HepG2 (cell line): Measurements from ENCODE around the gene CKS2. TPM values are rescaled to one million over a fixed set of nuclear protein-coding genes. Genes with fewer than 3 reads are reported as not detected.

ENCODE experiments used
- ARNTL ChIP-seq: sonication (generic); formaldehyde crosslinking; IDR thresholded peaks from 2 replicates; pipeline ENCODE4 v1.4.0; 2020; ENCODE audit warnings: mild to moderate bottlenecking, missing genetic modification reagents
- CAMTA2 ChIP-seq: sonication (generic); formaldehyde crosslinking; IDR thresholded peaks from 2 replicates; pipeline ENCODE4 v1.4.0; 2020; ENCODE audit warnings: mild to moderate bottlenecking, missing genetic modification reagents, borderline replicate concordance
- CBX2 ChIP-seq, 2 experiments: fragments of 200-600 bp in 1 of 2; sonication (generic); formaldehyde crosslinking in 1 of 2; IDR thresholded peaks; 2 replicates each; pipeline versions ENCODE4 v1.7.0 to v1.8.1; 2018 to 2022; ENCODE audit warnings: low read depth in 2 of 2, low read length in 1 of 2, mild to moderate bottlenecking in 1 of 2, missing genetic modification reagents in 1 of 2
- ELF4 ChIP-seq: sonication (generic); formaldehyde crosslinking; IDR thresholded peaks from 2 replicates; pipeline ENCODE4 v1.5.0; 2020; ENCODE audit warnings: missing genetic modification reagents, mild to moderate bottlenecking, moderate library complexity, borderline replicate concordance
- FOXP1 ChIP-seq, 2 experiments: fragments of 450-650 bp in 1 of 2; IDR thresholded peaks; 2 replicates each; pipeline ENCODE4 v1.6.1; 2017 to 2018; ENCODE audit warnings: antibody characterized with exemption in 1 of 2
- GLI4 ChIP-seq: sonication (generic); formaldehyde crosslinking; IDR thresholded peaks from 2 replicates; pipeline ENCODE4 v1.5.1; 2020; ENCODE audit warnings: missing genetic modification reagents, mild to moderate bottlenecking, moderate library complexity, borderline replicate concordance
- JARID2 ChIP-seq: sonication (generic); formaldehyde crosslinking; IDR thresholded peaks from 2 replicates; pipeline ENCODE4 v1.8.1; 2023; ENCODE audit warnings: missing genetic modification reagents, inconsistent platforms; ENCODE audit not compliant: insufficient replicate concordance
- KLF11 ChIP-seq: IDR thresholded peaks from 2 replicates; pipeline ENCODE4 v1.6.1; 2016; ENCODE audit warnings: missing compliant biosample characterization
- MEF2D ChIP-seq: sonication (generic); formaldehyde crosslinking; IDR thresholded peaks from 2 replicates; pipeline ENCODE4 v1.5.1; 2020; ENCODE audit warnings: mild to moderate bottlenecking, missing genetic modification reagents
- MIER2 ChIP-seq: IDR thresholded peaks from 2 replicates; pipeline ENCODE4 v1.6.1; 2016; ENCODE audit warnings: missing biosample characterization, missing genetic modification reagents
- MLLT10 ChIP-seq: sonication (generic); formaldehyde crosslinking; IDR thresholded peaks from 2 replicates; pipeline ENCODE4 v1.4.0; 2020; ENCODE audit warnings: missing genetic modification reagents
- MXD4 ChIP-seq: IDR thresholded peaks from 2 replicates; pipeline ENCODE4 v1.6.1; 2016; ENCODE audit warnings: mild to moderate bottlenecking, missing biosample characterization, missing genetic modification reagents
- NCOA5 ChIP-seq: sonication (generic); formaldehyde crosslinking; IDR thresholded peaks from 2 replicates; pipeline ENCODE4 v1.4.0; 2020; ENCODE audit warnings: missing genetic modification reagents
- NKX3-1 ChIP-seq: sonication (generic); formaldehyde crosslinking; IDR thresholded peaks from 2 replicates; pipeline ENCODE4 v1.5.0; 2020; ENCODE audit warnings: missing genetic modification reagents
- PCBP1 ChIP-seq: fragments of 200-400 bp; formaldehyde crosslinking; IDR thresholded peaks from 2 replicates; pipeline ENCODE4 v1.6.1; 2017; ENCODE audit warnings: mild to moderate bottlenecking, low read depth, low read length, borderline replicate concordance
- SOX6 ChIP-seq, 2 experiments: fragments of 450-650 bp in 1 of 2; sonication (generic) in 1 of 2; formaldehyde crosslinking in 1 of 2; IDR thresholded peaks; 2 replicates each; pipeline versions ENCODE4 v1.4.0 to v1.6.1; 2017 to 2020; ENCODE audit warnings: antibody characterized with exemption in 1 of 2, mild to moderate bottlenecking in 1 of 2, missing genetic modification reagents in 1 of 2
- ZNF264 ChIP-seq: sonication (generic); formaldehyde crosslinking; IDR thresholded peaks from 2 replicates; pipeline ENCODE4 v1.4.0; 2020; ENCODE audit warnings: missing genetic modification reagents
- ZNF839 ChIP-seq: sonication (generic); formaldehyde crosslinking; IDR thresholded peaks from 2 replicates; pipeline ENCODE4 v1.4.0; 2020; ENCODE audit warnings: missing genetic modification reagents, mild to moderate bottlenecking, borderline replicate concordance
- polyA plus RNA-seq, 8 experiments: library from polyadenylated mRNA; depleted of rRNA in 3 of 8; stranded (reverse) in 7 of 8; unstranded in 1 of 8; fragments of >200 nt; fragmentation: Illumina TruSeq in 4 of 8; extraction: Trizol in 4 of 8; gene quantifications; 2 replicates each; pipeline versions ENCODE4 v1.2.1 to v1.2.3, GENCODE V29; 2011 to 2016; ENCODE audit warnings: low read depth in 4 of 8, missing spikeins in 1 of 8, mixed read lengths in 1 of 8; ENCODE audit not compliant: insufficient read depth in 1 of 8
- total RNA-seq, 5 experiments: library from RNA; depleted of rRNA; stranded (reverse); fragments of >200 nt; fragmentation: Illumina TruSeq; extraction: Trizol; gene quantifications; 2 replicates each; pipeline ENCODE4 v1.2.3, GENCODE V29; 2016; ENCODE audit warnings: low read depth in 1 of 5
- TF ChIP-seq, protein P1 (sequence below): conservative IDR thresholded peaks from 2 replicates; pipeline ENCODE4 v1.6.1; 2018; ENCODE audit warnings: missing genetic modification reagents
- TF ChIP-seq, protein P2 (sequence below): sonication (generic); formaldehyde crosslinking; IDR thresholded peaks from 2 replicates; pipeline ENCODE4 v1.9.0; 2022; ENCODE audit warnings: low read depth, missing genetic modification reagents
- TF ChIP-seq, protein P3 (sequence below): sonication (generic); formaldehyde crosslinking; IDR thresholded peaks from 2 replicates; pipeline ENCODE4 v1.4.0; 2020; ENCODE audit warnings: missing genetic modification reagents
- TF ChIP-seq, protein P4 (sequence below): sonication (generic); formaldehyde crosslinking; conservative IDR thresholded peaks from 2 replicates; pipeline ENCODE4 v1.4.0; 2020; ENCODE audit warnings: missing genetic modification reagents
- TF ChIP-seq, protein P5 (sequence below): sonication (generic); formaldehyde crosslinking; IDR thresholded peaks from 2 replicates; pipeline ENCODE4 v1.4.0; 2020; ENCODE audit warnings: missing genetic modification reagents, low read depth, mild to moderate bottlenecking, borderline replicate concordance

Gene CKS2
- total and polyA plus RNA-seq, 2 of the 13 experiments (the other 11 are each of a cell fraction or from before 2014, with no cell fraction given): 251 to 317 TPM

DNA sequence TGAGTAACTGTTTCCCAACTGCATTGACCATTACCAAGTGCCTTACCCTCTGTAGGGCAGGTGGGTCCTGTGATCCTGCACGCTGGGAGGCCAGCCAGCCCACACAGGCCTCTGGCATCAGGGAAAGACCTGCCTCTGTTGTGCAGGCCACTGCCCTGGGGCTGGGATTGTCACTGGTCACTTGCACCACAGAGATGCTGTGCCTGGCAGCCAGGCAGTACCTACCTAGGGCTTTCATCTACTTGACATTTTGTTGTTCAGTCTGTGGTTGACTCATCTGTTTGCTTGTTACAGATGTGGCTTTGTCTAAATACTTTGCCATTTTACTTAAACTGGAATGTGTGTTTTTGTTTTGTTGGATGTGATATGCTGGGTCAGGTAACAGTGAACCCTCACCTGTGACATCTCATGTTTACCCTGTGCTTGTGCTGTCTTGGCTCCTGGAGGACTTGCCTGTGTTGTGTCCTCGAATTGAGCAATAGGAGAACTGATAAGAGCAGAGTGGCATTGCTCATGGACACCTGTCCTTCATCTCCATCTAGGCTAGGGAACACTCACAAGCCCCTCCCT lies 40.1 kb downstream of the CKS2 start (continued):
- TF ChIP-seq, protein P1, sequence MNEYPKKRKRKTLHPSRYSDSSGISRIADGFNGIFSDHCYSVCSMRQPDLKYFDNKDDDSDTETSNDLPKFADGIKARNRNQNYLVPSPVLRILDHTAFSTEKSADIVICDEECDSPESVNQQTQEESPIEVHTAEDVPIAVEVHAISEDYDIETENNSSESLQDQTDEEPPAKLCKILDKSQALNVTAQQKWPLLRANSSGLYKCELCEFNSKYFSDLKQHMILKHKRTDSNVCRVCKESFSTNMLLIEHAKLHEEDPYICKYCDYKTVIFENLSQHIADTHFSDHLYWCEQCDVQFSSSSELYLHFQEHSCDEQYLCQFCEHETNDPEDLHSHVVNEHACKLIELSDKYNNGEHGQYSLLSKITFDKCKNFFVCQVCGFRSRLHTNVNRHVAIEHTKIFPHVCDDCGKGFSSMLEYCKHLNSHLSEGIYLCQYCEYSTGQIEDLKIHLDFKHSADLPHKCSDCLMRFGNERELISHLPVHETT: no peak
- TF ChIP-seq ARNTL (peak; percentile 63), FOXP1 (IDR thresholded peaks at IDR 0.05) (peak; percentile 98), FOXP1 (CRISPR knock-in tag; IDR thresholded peaks at IDR 0.05) (peak; percentile 99), NCOA5 (CRISPR knock-in tag) (no peak), ZNF264 (CRISPR knock-in tag) (0 out of 2 replicates have a peak, but pooled peaks have one; percentile 23), MIER2 (CRISPR knock-in tag) (0 out of 2 replicates have a peak, but pooled peaks have one; percentile 13), JARID2 (CRISPR knock-in tag) (no peak), KLF11 (CRISPR knock-in tag) (no peak), NKX3-1 (CRISPR knock-in tag) (no peak), PCBP1 (no peak), ZNF839 (no peak), MEF2D (CRISPR knock-in tag) (peak; percentile 85), SOX6 (IDR thresholded peaks at IDR 0.05) (no peak), SOX6 (CRISPR knock-in tag; IDR thresholded peaks at IDR 0.05) (peak; percentile 99), GLI4 (CRISPR knock-in tag) (no peak), CAMTA2 (CRISPR knock-in tag) (no peak), MXD4 (no peak), CBX2 (IDR thresholded peaks at IDR 0.05; ENCODE audit: low read depth, low read length) (no peak), CBX2 (CRISPR knock-in tag; IDR thresholded peaks at IDR 0.05; ENCODE audit: low read depth) (no peak), ELF4 (CRISPR knock-in tag) (no peak), MLLT10 (CRISPR knock-in tag) (no peak)
- TF ChIP-seq, protein P2, sequence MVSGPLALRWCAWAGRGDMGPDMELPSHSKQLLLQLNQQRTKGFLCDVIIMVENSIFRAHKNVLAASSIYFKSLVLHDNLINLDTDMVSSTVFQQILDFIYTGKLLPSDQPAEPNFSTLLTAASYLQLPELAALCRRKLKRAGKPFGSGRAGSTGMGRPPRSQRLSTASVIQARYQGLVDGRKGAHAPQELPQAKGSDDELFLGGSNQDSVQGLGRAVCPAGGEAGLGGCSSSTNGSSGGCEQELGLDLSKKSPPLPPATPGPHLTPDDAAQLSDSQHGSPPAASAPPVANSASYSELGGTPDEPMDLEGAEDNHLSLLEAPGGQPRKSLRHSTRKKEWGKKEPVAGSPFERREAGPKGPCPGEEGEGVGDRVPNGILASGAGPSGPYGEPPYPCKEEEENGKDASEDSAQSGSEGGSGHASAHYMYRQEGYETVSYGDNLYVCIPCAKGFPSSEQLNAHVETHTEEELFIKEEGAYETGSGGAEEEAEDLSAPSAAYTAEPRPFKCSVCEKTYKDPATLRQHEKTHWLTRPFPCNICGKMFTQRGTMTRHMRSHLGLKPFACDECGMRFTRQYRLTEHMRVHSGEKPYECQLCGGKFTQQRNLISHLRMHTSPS (CRISPR knock-in tag): peak; percentile 87; the same call in 1 of the 2 replicates
- TF ChIP-seq, protein P3, sequence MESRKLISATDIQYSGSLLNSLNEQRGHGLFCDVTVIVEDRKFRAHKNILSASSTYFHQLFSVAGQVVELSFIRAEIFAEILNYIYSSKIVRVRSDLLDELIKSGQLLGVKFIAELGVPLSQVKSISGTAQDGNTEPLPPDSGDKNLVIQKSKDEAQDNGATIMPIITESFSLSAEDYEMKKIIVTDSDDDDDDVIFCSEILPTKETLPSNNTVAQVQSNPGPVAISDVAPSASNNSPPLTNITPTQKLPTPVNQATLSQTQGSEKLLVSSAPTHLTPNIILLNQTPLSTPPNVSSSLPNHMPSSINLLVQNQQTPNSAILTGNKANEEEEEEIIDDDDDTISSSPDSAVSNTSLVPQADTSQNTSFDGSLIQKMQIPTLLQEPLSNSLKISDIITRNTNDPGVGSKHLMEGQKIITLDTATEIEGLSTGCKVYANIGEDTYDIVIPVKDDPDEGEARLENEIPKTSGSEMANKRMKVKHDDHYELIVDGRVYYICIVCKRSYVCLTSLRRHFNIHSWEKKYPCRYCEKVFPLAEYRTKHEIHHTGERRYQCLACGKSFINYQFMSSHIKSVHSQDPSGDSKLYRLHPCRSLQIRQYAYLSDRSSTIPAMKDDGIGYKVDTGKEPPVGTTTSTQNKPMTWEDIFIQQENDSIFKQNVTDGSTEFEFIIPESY (CRISPR knock-in tag): peak; percentile 35; the same call in 1 of the 2 replicates
- TF ChIP-seq, protein P4, sequence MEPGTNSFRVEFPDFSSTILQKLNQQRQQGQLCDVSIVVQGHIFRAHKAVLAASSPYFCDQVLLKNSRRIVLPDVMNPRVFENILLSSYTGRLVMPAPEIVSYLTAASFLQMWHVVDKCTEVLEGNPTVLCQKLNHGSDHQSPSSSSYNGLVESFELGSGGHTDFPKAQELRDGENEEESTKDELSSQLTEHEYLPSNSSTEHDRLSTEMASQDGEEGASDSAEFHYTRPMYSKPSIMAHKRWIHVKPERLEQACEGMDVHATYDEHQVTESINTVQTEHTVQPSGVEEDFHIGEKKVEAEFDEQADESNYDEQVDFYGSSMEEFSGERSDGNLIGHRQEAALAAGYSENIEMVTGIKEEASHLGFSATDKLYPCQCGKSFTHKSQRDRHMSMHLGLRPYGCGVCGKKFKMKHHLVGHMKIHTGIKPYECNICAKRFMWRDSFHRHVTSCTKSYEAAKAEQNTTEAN (CRISPR knock-in tag): peak; percentile 72; the same call in 1 of the 2 replicates
- TF ChIP-seq, protein P5, sequence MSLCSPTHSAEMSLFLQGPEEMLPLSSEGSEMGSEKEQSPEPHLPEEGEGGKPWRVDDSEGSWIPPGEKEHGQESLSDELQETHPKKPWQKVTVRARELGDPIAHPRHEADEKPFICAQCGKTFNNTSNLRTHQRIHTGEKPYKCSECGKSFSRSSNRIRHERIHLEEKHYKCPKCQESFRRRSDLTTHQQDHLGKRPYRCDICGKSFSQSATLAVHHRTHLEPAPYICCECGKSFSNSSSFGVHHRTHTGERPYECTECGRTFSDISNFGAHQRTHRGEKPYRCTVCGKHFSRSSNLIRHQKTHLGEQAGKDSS (CRISPR knock-in tag): no peak
